Measurements from ENCODE around the gene BCAP31. TPM values are rescaled to one million over a fixed set of nuclear protein-coding genes. Genes with fewer than 3 reads are reported as not detected.
"Not testable (repeated sequence)": the region's sequence is repeated elsewhere in the genome, so short reads cannot be mapped to it uniquely, and the experiment has no call there.

Gene BCAP31
- total RNA-seq, 1 donor: 111 TPM

GRCh38 chrX:153692611-153693156 lies 31.5 kb downstream of the BCAP31 start:
- TF ChIP-seq, protein P1, sequence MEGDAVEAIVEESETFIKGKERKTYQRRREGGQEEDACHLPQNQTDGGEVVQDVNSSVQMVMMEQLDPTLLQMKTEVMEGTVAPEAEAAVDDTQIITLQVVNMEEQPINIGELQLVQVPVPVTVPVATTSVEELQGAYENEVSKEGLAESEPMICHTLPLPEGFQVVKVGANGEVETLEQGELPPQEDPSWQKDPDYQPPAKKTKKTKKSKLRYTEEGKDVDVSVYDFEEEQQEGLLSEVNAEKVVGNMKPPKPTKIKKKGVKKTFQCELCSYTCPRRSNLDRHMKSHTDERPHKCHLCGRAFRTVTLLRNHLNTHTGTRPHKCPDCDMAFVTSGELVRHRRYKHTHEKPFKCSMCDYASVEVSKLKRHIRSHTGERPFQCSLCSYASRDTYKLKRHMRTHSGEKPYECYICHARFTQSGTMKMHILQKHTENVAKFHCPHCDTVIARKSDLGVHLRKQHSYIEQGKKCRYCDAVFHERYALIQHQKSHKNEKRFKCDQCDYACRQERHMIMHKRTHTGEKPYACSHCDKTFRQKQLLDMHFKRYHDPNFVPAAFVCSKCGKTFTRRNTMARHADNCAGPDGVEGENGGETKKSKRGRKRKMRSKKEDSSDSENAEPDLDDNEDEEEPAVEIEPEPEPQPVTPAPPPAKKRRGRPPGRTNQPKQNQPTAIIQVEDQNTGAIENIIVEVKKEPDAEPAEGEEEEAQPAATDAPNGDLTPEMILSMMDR (IDR thresholded peaks at IDR 0.05; ENCODE audit: insufficient read depth, low read length): no peak
- H3K4me3 ChIP-seq (ENCODE audit: low read depth, low read length): no peak overlapping the region
- no peak for DNase-seq (ENCODE audit: low read depth)

GRCh38 chrX:153692003-153692402 lies 32.2 kb downstream of the BCAP31 start:
- no peak overlapping the region for H3K4me3 ChIP-seq (ENCODE audit: low read depth, low read length)
- TF ChIP-seq, protein P1 (IDR thresholded peaks at IDR 0.05; ENCODE audit: insufficient read depth, low read length): no peak
- DNase-seq (ENCODE audit: low read depth): no peak

DNA sequence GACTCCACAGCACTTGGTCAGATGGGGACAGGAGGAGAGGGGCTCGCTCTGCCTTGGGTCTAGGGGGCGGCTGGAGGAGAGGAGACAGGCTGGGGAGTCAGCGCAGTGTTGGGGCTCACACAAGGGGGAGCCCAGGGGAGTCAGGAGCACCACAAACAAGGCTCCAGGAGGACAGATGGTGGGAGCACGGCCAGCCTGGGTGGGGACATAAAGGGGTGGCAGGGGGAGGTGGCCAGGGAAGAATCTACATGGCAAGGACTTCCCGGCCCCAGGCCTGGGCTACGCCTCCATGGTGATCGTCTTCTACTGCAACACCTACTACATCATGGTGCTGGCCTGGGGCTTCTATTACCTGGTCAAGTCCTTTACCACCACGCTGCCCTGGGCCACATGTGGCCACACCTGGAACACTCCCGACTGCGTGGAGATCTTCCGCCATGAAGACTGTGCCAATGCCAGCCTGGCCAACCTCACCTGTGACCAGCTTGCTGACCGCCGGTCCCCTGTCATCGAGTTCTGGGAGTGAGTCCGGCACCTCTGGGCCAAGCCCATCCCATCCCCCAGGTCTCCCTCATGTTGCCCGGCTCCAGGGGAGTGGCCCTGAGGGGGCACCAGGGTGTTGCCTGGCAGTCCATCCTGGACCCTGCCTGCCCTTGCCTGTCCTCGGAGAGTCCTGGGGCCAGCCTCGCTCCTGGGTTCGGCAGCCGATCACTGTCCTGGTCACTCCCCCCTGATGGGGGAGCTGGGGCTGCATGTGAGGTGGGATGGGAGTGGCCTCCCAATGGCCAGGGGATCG lies 33.0 kb downstream of the BCAP31 start:
- DNase-seq (ENCODE audit: low read depth): not testable (repeated sequence)

GRCh38 chrX:153690466-153690865 lies 33.7 kb downstream of the BCAP31 start:
- no peak overlapping the region for H3K4me3 ChIP-seq (ENCODE audit: low read depth, low read length)
- TF ChIP-seq, protein P1 (IDR thresholded peaks at IDR 0.05; ENCODE audit: insufficient read depth, low read length): no peak
- DNase-seq (ENCODE audit: low read depth): no peak

More for the DNA sequence above, 33.0 kb downstream of the BCAP31 start:
- not testable (repeated sequence) for H3K4me3 ChIP-seq (ENCODE audit: low read depth, low read length)

GRCh38 chrX:153689654-153690465 lies 34.3 kb downstream of the BCAP31 start:
- no peak for DNase-seq (ENCODE audit: low read depth)
- H3K4me3 ChIP-seq (ENCODE audit: low read depth, low read length): peak overlapping the region; percentile 56

GRCh38 chrX:153688911-153689590 lies 35.1 kb downstream of the BCAP31 start:
- H3K4me3 ChIP-seq (ENCODE audit: low read depth, low read length): peak overlapping the region; percentile 62
- TF ChIP-seq, protein P1 (IDR thresholded peaks at IDR 0.05; ENCODE audit: insufficient read depth, low read length): no peak
- peak; percentile 21 for DNase-seq (ENCODE audit: low read depth)

More at GRCh38 chrX:153689654-153690465, 34.3 kb downstream of the BCAP31 start:
- TF ChIP-seq, protein P1 (IDR thresholded peaks at IDR 0.05; ENCODE audit: insufficient read depth, low read length): peak; percentile 7
